NB4 (cell line): ENCODE measurements around the gene DAPP1.
A peak's percentile ranks its signal among the peaks of the same experiment; 100 is the strongest.

Experiments
- DNase-seq: peaks from one replicate; pipeline ENCODE4 v3.0.0; 2010; ENCODE audit warnings: low read depth
- H3K4me3 ChIP-seq: one replicate; pipeline ENCODE4 v1.5.1; 2011; ENCODE audit warnings: mild to moderate bottlenecking, low read depth, low read length, moderate library complexity
- MYC ChIP-seq: IDR thresholded peaks from 2 replicates; pipeline ENCODE4 v1.6.1; 2011; ENCODE audit warnings: low read depth, low read length
- POLR2A ChIP-seq: IDR thresholded peaks from 2 replicates; pipeline ENCODE4 v1.6.1; 2011; ENCODE audit warnings: mild to moderate bottlenecking; ENCODE audit not compliant: insufficient read length; ENCODE audit errors: extremely low read depth
- TF ChIP-seq, protein P1 (sequence below): IDR thresholded peaks from one replicate; pipeline ENCODE4 v1.5.1; 2012; ENCODE audit warnings: low read depth, low read length
- TF ChIP-seq, protein P2 (sequence below): IDR thresholded peaks from 2 replicates; pipeline ENCODE4 v1.6.1; 2011; ENCODE audit warnings: low read depth, low read length

The DAPP1 gene

DNA sequence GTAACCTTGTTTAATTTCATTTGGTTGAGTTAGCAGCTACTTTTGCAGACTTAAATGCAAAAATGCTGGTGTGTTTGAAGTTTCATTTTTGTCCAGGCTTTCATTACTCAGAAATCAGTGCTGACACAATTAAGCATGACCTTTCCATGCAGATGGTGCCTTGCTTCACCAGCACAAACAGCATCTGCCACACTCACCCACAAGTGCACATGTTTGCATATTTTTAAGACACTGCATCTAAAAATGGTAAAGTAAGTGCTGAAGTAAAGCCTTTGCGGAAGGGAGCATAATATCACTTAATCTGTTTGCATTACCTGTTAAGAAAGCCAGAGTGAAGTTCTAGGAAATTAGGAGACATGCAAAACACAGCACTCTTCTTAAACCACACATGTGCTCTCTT is 7.3 kb upstream of the DAPP1 start:
- DNase-seq, result no peak
- TF ChIP-seq, protein P1, sequence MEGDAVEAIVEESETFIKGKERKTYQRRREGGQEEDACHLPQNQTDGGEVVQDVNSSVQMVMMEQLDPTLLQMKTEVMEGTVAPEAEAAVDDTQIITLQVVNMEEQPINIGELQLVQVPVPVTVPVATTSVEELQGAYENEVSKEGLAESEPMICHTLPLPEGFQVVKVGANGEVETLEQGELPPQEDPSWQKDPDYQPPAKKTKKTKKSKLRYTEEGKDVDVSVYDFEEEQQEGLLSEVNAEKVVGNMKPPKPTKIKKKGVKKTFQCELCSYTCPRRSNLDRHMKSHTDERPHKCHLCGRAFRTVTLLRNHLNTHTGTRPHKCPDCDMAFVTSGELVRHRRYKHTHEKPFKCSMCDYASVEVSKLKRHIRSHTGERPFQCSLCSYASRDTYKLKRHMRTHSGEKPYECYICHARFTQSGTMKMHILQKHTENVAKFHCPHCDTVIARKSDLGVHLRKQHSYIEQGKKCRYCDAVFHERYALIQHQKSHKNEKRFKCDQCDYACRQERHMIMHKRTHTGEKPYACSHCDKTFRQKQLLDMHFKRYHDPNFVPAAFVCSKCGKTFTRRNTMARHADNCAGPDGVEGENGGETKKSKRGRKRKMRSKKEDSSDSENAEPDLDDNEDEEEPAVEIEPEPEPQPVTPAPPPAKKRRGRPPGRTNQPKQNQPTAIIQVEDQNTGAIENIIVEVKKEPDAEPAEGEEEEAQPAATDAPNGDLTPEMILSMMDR, result no peak
- TF ChIP-seq POLR2A (no peak), MYC (no peak)
- TF ChIP-seq, protein P2, sequence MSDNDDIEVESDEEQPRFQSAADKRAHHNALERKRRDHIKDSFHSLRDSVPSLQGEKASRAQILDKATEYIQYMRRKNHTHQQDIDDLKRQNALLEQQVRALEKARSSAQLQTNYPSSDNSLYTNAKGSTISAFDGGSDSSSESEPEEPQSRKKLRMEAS, result no peak
- H3K4me3 ChIP-seq, result no peak overlapping the region

DNA sequence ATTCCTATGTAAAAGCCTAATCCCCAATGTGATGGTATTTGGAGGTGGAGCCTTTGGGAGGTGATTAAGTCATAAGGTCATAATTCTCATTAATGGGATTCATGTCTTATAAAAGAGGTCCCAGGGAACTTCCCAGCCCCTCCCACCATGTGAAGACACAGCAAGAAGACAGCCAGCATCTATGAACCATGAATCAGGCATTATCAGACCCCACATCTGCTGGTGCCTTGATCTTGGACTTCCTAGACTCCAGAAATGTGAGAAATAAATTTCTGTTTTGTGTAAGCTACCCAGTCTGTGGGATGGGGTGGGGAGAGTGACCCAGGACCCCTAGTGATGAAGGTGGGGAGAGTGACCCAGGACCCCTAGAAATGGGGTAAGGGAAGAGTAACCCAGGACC is 6.1 kb upstream of the DAPP1 start:
- TF ChIP-seq, protein P1, result no peak
- TF ChIP-seq, protein P2, result no peak
- TF ChIP-seq POLR2A (no peak), MYC (no peak)
- H3K4me3 ChIP-seq, result no peak overlapping the region
- DNase-seq, result no peak

GRCh38 chr4:99811117-99811516 is 5.5 kb upstream of the DAPP1 start:
- DNase-seq, result no peak
- no peak for TF ChIP-seq MYC
- TF ChIP-seq, protein P2, result no peak
- no peak for TF ChIP-seq POLR2A
- TF ChIP-seq, protein P1, result no peak
- H3K4me3 ChIP-seq, result no peak overlapping the region

DNA sequence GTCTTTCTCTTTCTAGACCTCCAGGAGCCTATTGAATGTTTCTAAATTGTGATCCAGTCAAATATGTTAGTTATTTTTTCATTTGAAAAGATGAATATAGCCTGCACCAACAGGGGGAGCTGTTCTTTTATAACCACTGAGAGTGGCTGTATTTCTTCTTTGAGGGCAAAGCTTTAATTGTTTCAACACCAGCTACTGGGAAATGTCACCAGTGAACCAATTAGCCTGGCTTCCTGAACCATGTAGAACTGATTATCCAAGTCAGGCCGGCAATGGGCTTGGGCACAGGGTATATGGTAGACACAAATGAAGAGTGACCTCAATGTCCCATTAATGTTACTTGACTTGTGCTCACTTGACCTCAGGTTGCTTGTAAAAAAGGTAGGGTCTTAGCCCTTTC is 4.8 kb upstream of the DAPP1 start:
- TF ChIP-seq, protein P2, result 0 out of 2 replicates have a peak, but pooled peaks have one; percentile 11
- no peak for TF ChIP-seq MYC
- TF ChIP-seq, protein P1, result peak; percentile 54
- no peak overlapping the region for H3K4me3 ChIP-seq
- DNase-seq, result peak; percentile 75

- DNase-seq, result no peak
- H3K4me3 ChIP-seq, result no peak overlapping the region
Observed at GRCh38 chr4:99815597-99816011, 1.0 kb upstream of the DAPP1 start.

More at GRCh38 chr4:99815597-99816011, 1.0 kb upstream of the DAPP1 start:
- TF ChIP-seq, protein P1, result no peak
- TF ChIP-seq POLR2A (no peak), MYC (no peak)
- TF ChIP-seq, protein P2, result no peak
